Coronary artery (tissue), 2 donors: Measurements from ENCODE around the gene GNA14.
A peak's percentile ranks its signal among the peaks of the same experiment; 100 is the strongest.

Experiments
- DNase-seq: peaks from one replicate; pipeline ENCODE4 v3.0.0-alpha.2; 2017; ENCODE audit warnings: low spot score
- H3K27ac ChIP-seq, 2 donors: fragments of 200-600 bp; sonication (generic); one replicate each; pipeline ENCODE4 v1.5.1; 2016 to 2019
- H3K4me3 ChIP-seq: fragments of 200-600 bp; sonication (generic); 2 replicates; pipeline ENCODE4 v1.5.1; 2016; ENCODE audit warnings: mild to moderate bottlenecking, moderate library complexity
- TF ChIP-seq, protein P1 (sequence below): fragments of 200-600 bp; sonication (generic); IDR thresholded peaks from one replicate; pipeline ENCODE4 v1.5.1; 2019; ENCODE audit warnings: antibody characterized with exemption

Gene GNA14

DNA sequence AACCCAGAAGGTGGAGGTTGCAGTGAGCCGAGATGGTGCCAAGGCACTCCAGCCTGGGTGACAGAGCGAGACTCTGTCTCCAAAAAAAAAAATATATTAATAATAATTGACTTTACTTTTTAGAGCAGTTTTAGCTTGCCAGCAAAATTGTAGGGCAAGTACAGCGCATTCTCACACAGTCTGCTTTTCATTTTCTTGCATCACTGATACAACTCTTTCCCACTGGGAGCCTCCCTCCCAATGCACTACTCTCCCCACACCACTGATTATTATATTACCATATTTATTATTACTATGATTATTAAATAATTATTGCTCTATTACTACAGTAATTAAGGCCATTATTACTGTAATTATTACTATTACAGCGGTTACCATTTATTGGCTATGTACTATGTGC, 212.8 kb downstream of the GNA14 start:
- TF ChIP-seq, protein P1, sequence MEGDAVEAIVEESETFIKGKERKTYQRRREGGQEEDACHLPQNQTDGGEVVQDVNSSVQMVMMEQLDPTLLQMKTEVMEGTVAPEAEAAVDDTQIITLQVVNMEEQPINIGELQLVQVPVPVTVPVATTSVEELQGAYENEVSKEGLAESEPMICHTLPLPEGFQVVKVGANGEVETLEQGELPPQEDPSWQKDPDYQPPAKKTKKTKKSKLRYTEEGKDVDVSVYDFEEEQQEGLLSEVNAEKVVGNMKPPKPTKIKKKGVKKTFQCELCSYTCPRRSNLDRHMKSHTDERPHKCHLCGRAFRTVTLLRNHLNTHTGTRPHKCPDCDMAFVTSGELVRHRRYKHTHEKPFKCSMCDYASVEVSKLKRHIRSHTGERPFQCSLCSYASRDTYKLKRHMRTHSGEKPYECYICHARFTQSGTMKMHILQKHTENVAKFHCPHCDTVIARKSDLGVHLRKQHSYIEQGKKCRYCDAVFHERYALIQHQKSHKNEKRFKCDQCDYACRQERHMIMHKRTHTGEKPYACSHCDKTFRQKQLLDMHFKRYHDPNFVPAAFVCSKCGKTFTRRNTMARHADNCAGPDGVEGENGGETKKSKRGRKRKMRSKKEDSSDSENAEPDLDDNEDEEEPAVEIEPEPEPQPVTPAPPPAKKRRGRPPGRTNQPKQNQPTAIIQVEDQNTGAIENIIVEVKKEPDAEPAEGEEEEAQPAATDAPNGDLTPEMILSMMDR, result no peak
- H3K4me3 ChIP-seq, result no peak overlapping the region
- DNase-seq, result no peak
- no peak overlapping the region for H3K27ac ChIP-seq

DNA sequence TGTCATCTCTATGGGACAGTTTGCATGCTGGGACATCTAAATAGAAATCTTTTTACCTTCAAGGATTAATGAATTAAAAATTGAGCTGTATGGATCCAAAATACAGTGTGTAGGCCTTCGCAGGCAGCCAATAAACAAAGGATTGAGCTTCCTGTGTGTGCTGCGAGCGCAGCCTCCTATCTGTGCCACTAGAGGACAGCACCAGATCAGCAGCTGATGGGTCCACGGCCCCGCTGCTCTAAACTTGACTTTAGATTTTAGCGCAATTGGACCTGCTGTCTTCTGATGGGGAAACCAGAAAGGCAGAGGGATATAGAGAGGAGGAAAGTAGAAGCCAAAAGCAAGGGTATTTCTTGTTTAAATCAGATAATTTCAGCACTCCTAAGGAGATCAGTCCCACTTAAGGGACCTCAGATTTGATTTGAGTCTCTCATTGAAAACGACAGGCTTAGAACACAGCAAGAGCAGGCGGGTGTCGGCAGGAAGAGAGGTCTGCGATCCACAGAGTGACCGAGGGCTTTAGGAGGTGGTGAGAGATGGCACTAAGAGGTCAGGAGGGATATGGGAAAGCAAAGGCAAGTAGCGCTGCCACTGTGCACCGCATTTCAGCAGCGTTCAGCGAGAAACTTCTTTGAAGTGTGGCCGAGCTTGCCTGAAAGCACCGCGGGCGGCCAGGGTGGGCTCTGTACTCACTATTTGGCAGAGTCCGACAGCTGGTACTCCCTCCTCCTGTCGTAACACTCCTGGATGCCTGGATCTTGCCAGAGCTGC, 214.3 kb downstream of the GNA14 start:
- H3K27ac ChIP-seq, result no peak overlapping the region
- TF ChIP-seq, protein P1, result peak; percentile 62
- H3K4me3 ChIP-seq, result no peak overlapping the region
- no peak for DNase-seq

DNA sequence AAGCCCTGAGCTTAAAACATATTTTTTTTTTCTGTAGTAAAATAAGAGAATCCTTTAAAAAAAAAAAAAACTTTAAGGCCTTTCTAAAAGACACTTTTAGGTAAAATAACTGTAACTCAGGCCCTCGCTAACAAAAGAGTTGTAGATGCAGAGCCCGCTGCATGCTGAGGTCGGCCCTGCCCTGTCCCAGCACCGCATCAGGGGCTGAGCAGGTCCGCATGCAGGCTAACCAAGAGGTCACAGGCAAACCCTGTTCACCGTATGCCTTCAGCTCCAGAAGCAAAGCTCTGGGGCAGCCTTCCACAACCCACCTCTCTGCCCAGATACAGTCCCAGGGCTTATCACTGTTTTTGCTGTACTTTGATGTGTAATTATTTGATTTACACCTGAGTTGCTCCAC, 216.1 kb downstream of the GNA14 start:
- no peak for DNase-seq
- Histone ChIP-seq H3K4me3 (no peak overlapping the region), H3K27ac (no peak overlapping the region)
- TF ChIP-seq, protein P1, result no peak

DNA sequence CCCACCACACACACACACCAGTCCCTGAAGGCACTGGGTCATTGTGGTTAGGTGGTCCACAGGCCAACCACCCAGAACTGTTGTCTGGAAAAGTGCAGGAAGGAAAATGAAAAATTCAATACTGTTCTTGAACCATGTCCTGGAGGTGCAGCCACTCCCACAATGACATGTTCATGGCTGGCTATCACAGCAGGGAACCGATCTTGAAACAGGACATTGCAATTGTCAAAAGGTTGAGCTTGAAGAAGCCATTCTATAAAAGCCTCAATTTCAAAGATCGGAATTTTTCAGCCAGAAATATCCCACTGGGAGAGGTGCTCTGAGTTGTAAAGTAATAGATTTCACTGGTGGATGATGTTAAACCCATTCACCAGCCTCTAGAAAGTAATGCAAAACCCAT, 218.2 kb downstream of the GNA14 start:
- TF ChIP-seq, protein P1, result no peak
- Histone ChIP-seq H3K4me3 (no peak overlapping the region), H3K27ac (no peak overlapping the region)
- no peak for DNase-seq

DNA sequence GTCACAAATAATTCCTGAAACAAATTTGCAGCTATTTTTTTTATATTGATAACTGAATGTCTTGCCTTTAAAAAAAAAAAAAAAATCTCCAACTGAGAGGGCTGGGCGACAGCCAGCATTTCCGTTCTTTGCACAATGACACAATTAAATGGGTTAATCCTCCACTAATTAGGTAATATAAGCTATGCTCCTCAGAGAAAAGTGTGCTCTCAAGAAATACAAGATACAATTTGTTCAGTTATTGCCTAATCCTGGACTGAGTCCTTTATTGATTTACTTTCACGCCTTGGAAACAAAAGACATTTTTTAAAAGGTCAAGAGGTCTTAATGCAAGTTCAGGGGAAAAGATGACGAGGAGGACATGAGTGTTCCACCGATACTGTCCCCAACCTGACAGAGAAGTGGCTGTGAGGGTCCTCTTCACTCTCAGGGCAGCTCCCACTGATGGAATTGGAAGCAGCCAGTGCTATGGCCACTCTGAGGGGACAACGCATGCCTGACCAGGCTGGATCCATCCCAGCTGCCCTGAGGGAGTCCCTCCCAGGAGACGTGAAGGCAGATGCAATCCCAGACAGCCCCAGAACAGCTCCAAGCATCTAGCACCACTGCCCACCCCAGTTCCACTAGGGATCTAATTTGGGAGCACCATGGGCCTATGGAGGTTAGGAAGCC, 220.7 kb downstream of the GNA14 start:
- H3K4me3 ChIP-seq, result no peak overlapping the region
- H3K27ac ChIP-seq, result no peak overlapping the region
- TF ChIP-seq, protein P1, result no peak
- DNase-seq, result no peak

DNA sequence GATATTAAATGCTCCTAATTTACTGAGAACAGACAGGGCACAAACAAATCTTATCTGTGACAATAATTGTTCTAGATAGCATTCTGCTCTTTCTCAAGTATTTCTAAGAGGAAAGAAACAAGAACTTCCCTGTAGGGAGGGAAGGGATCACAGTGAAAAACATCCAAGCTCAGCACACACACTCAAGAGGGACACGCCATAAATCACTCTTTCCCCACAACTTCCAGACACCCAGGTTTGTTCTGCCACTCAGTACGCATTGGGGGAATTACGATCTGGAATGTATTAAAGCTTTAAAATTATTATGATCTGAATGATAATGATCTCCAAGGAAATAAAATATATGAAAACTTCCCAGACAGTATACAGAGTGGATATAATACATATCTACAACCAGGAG, 221.4 kb downstream of the GNA14 start:
- Histone ChIP-seq H3K4me3 (no peak overlapping the region), H3K27ac (no peak overlapping the region)
- TF ChIP-seq, protein P1, result no peak
- DNase-seq, result no peak

DNA sequence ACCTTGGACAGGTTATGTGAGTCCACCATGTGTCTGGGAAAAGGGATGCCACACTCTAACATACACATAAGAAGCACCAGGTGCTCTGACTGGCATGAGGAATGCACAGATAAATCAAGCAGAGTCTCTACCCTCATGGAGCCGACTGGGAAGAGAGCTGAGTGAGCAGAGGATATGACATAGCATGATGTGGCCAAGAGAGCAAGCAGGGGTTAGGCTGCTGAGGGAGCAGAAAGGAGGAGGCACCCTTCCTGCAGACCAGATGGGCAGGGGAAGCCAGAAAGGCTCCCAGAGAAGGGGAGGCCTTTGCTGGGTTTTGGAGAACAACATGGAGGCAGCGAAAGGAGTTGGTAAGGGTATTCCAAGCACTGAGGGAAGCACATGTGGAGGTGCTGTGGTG, 223.1 kb downstream of the GNA14 start:
- TF ChIP-seq, protein P1, result no peak
- DNase-seq, result no peak

More for the DNA sequence above, 223.1 kb downstream of the GNA14 start:
- H3K27ac ChIP-seq, result no peak overlapping the region
- H3K4me3 ChIP-seq, result no peak overlapping the region
